B cell (primary cell): ENCODE data around the gene FBXO15.

ENCODE experiments used
- CTCF ChIP-seq: fragments of 200-600 bp; IDR thresholded peaks from one replicate; pipeline ENCODE4 v1.8.0; 2022; ENCODE audit warnings: antibody characterized with exemption, mild to moderate bottlenecking
- EZH2 ChIP-seq: IDR thresholded peaks from 2 replicates; pipeline ENCODE4 v1.6.1; 2012; ENCODE audit warnings: borderline replicate concordance, low read depth, mild to moderate bottlenecking, moderate library complexity, low read length; ENCODE audit not compliant: insufficient read depth, poor library complexity, severe bottlenecking

GRCh38 chr18:74182335-74182734 is 34.7 kb upstream of the FBXO15 start:
- TF ChIP-seq CTCF (no peak), EZH2 (no peak)
